Tibial artery (tissue), 4 donors: ENCODE data around the gene FNDC3B.
"Not testable (repeated sequence)": the region's sequence is repeated elsewhere in the genome, so short reads cannot be mapped to it uniquely, and the experiment has no call there.

Source experiments
- DNase-seq, 2 donors: peaks; one replicate each; pipeline ENCODE4 v3.0.0-alpha.2; 2019
- H3K27ac ChIP-seq, 2 donors: fragments of 200-600 bp; sonication (generic) in 1 of 2; 1 replicate in 1 of 2; 2 replicates in 1 of 2; pipeline ENCODE4 v1.5.1; 2018 to 2019; ENCODE audit warnings: mild to moderate bottlenecking in 1 of 2
- H3K27me3 ChIP-seq, 2 donors: fragments of 200-600 bp; sonication (generic) in 1 of 2; one replicate each; pipeline versions ENCODE4 v1.5.1 to v1.6.0; 2016 to 2019
- H3K36me3 ChIP-seq, 3 donors: fragments of 200-600 bp; sonication (generic) in 2 of 3; one replicate each; pipeline ENCODE4 v1.5.1; 2016 to 2019; ENCODE audit warnings: mild to moderate bottlenecking in 2 of 3
- H3K4me1 ChIP-seq, 4 donors: fragments of 200-600 bp; sonication (generic) in 2 of 4; 1 replicate in 3 of 4; 2 replicates in 1 of 4; pipeline ENCODE4 v1.5.1; 2016 to 2019
- H3K4me3 ChIP-seq, 2 donors: fragments of 200-600 bp; sonication (generic) in 1 of 2; 1 replicate in 1 of 2; 2 replicates in 1 of 2; pipeline ENCODE4 v1.5.1; 2018 to 2019; ENCODE audit warnings: mild to moderate bottlenecking in 2 of 2
- H3K9me3 ChIP-seq, 3 donors: fragments of 200-600 bp; sonication (generic) in 1 of 3; one replicate each; pipeline ENCODE4 v1.5.1; 2016 to 2019
- CTCF ChIP-seq, 2 experiments: fragments of 200-600 bp in 1 of 2; fragments of 450-650 bp in 1 of 2; IDR thresholded peaks; one replicate each; pipeline ENCODE4 v1.5.1; 2017 to 2019; ENCODE audit warnings: antibody characterized with exemption in 2 of 2, mild to moderate bottlenecking in 1 of 2, moderate library complexity in 1 of 2
- intact Hi-C: fragments of 100-400 bp; cut with DNase I; formaldehyde crosslinking; loops from one replicate; pipeline ENCODE4 v1.15.0; 2023; ENCODE audit warnings: low total_unique reads

FNDC3B gene

DNA sequence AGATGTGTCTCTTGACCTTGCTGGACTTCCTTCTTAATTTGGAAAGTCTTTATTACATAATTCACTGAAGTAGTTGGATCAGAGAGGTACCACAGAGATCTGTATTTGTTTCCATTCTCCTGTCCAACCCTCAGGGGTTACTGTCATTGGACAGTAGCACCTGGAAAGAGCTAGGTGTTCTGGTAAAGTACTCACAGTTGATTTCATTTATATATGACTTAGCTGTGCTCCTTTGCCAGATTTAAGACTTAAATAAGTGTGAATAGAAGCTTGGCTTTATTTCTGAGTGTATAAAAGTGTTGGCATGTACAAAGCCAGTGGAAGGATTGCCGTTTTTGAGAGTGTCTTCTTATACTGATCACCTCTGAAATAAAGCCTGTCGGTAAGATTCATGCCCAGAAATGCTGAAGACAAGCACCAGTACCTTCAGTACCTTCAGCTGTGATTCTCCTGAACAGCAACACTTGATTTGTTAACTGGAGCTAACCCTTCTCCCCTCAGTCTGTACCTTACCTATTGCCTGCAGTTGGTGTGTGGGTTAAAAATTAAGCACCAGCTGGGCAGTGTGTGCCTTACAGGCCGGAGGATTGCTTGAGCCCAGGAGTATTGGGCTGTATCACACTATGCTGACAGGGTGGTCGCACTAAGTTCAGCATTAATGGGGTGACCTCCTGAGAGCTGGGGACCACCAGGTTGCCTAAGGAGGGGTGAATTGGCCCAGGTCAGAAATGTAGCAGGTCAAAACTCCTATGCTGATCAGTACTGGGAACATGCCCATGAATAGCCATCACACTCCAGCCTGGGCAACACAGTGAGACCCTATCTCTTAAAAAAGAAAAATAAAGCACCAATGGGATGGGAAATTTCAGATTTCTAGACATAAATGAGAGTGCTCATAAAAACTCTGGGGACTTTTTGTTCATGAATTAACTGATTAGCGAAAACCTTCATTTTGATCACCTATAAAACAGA is 197.7 kb downstream of the FNDC3B start:
- H3K4me3 ChIP-seq: no peak overlapping the region
- intact Hi-C loops: no loop called here
- no peak for DNase-seq
- no peak overlapping the region for H3K27ac ChIP-seq
- H3K36me3 ChIP-seq: no peaks in the 10 kb centered on the region
- no peaks in the 10 kb centered on the region for H3K9me3 ChIP-seq
- H3K27me3 ChIP-seq: no peaks in the 10 kb centered on the region
- no peak for TF ChIP-seq CTCF (IDR thresholded peaks at IDR 0.05)
- H3K4me1 ChIP-seq: peaks cover 0 to 24% (median 6%) of the 10 kb centered on the region in 4 donors

DNA sequence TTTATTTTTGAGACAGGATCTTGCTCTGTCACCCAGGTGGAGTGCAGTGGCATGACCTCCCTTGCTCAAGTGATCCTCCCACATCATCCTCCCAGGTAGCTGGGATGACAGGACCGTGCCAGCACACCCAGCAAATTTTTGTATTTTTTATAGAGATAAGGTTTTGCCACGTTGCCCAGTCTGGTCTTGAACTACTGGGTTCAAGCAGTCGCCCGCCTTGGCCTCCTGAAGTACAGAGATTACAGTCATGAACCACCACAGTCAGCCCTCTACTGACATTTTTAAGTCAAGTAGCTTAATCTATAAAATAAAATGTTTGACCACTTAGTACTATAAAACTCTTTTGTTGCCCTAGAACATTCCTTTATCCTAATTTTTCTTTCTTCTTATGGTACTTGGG is 198.8 kb downstream of the FNDC3B start:
- Histone ChIP-seq H3K27ac (no peak overlapping the region), H3K4me1 (peaks cover 0 to 24% (median 6%) of the 10 kb centered on the region in 4 donors), H3K27me3 (no peaks in the 10 kb centered on the region), H3K4me3 (no peak overlapping the region), H3K36me3 (peaks cover 0 to 10% (median 6%) of the 10 kb centered on the region in 3 donors), H3K9me3 (no peaks in the 10 kb centered on the region)
- DNase-seq: no peak
- intact Hi-C loops: no loop called here
- no peak for TF ChIP-seq CTCF (IDR thresholded peaks at IDR 0.05)

DNA sequence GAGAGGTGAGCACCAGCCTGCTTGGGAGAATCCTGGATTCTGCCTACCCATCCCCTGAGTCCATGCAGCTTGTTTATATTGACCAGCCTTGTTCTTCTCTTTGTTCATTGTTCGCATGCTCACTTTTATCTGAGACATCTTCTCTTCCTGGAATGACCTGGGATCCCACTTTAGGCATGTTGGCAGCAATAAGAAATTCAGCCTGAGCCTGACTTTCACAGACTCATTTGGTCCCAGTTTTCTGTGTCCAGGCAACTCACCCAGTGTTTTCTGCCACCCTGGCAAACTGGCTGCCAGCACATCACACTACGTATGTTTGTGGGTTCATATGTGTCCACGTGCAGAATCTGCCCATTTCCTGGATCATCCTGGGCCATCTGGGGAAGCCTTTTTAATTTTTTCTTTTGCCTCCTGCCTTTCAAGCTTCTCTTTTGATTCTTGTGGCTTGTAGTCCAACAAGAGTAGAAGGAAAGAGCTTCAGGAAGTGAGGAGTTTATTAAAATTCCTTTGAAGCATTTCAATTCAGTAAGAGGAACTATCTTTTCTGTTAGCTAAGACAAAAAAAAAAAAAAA is 199.9 kb downstream of the FNDC3B start:
- Histone ChIP-seq H3K36me3 (peaks cover 0 to 10% (median 6%) of the 10 kb centered on the region in 3 donors), H3K9me3 (no peaks in the 10 kb centered on the region), H3K4me1 (peaks cover 0 to 24% (median 6%) of the 10 kb centered on the region in 4 donors), H3K4me3 (no peak overlapping the region), H3K27ac (no peak overlapping the region), H3K27me3 (no peaks in the 10 kb centered on the region)
- intact Hi-C loops: no loop called here
- TF ChIP-seq CTCF (IDR thresholded peaks at IDR 0.05): no peak
- DNase-seq: no peak

DNA sequence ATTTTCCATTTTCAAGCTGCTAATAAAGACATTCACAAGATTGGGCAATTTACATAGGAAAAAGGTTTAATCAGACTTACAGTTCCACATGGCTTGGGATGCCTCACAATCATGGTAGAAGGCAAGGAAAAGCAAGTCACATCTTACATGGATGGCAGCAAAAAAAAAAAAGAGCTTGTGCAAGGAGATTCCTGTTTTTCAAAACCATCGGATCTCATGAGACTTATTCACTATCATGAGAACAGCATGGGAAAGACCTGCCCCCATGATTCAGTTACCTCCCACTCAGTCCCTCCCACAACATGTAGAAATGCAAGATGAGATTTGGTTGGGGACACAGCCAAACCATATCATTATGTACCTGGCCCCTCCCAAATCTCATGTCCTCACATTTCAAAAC is 202.0 kb downstream of the FNDC3B start:
- Histone ChIP-seq H3K27me3 (no peaks in the 10 kb centered on the region), H3K4me1 (peaks cover 0 to 36% (median 16%) of the 10 kb centered on the region in 4 donors), H3K36me3 (peaks cover 0 to 10% (median 6%) of the 10 kb centered on the region in 3 donors), H3K4me3 (no peak overlapping the region), H3K9me3 (no peaks in the 10 kb centered on the region), H3K27ac (no peak overlapping the region)
- TF ChIP-seq CTCF (IDR thresholded peaks at IDR 0.05): no peak
- intact Hi-C loops: no loop called here
- DNase-seq: no peak

DNA sequence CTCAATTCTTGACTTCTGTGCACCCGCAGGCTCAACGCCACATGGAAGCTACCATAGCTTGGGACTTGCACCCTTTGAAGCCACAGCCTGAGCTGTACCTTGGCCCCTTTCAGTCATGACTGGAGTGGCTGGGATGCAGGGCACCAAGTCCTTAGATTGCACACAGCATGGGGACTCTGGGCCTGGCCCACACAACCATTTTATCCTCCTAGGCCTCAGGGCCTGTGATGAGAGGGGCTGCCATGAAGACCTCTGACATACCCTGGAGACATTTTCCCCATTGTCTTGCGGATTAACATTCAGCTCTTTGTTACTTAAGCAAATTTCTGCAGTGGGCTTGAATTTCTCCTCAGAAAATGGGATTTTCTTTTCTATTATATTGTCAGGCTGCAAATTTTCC is 203.1 kb downstream of the FNDC3B start:
- H3K27me3 ChIP-seq, H3K9me3 ChIP-seq, H3K4me3 ChIP-seq, H3K27ac ChIP-seq, DNase-seq, intact Hi-C loops: not testable (repeated sequence)
- H3K36me3 ChIP-seq: peaks cover 0 to 12% (median 6%) of the 10 kb centered on the region in 3 donors
- H3K4me1 ChIP-seq: peaks cover 0 to 36% (median 16%) of the 10 kb centered on the region in 4 donors

DNA sequence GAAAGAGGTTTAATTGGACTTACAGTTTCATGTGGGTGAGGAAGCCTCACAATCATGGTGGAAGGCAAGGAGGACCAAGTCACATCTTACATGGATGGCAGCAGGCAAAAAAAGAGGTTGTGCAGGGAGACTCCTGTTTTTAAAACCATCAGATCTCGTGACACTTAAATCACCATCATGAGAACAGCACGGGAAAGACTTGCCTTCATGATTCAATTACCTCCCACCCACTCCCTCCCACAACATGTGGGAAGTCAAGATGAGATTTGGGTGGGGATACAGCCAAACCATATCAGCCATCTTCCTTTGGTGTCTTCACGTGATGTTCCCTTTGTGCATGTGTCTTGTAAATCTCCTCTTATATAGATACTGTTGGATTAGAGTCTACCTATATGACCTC is 204.0 kb downstream of the FNDC3B start:
- H3K27ac ChIP-seq, DNase-seq, H3K9me3 ChIP-seq, H3K4me3 ChIP-seq, H3K27me3 ChIP-seq, intact Hi-C loops: not testable (repeated sequence)
- peaks cover 0 to 39% (median 16%) of the 10 kb centered on the region in 4 donors for H3K4me1 ChIP-seq
- H3K36me3 ChIP-seq: peaks cover 0 to 19% (median 6%) of the 10 kb centered on the region in 3 donors
